NCI-H1436 treated with DMSO at 0.1 percent for 48 hours (cell line): Measurements from ENCODE around the gene KIRREL3.

ENCODE experiments used
- DNase-seq: peaks from one replicate; lab custom pipeline; 2025; lab: John Stamatoyannopoulos, UW

Gene KIRREL3

GRCh38 chr11:126573325-126573978 lies 427.1 kb downstream of the KIRREL3 start:
- no peak for DNase-seq

GRCh38 chr11:126570489-126570888 lies 430.1 kb downstream of the KIRREL3 start:
- no peak for DNase-seq

GRCh38 chr11:126567419-126567818 lies 433.2 kb downstream of the KIRREL3 start:
- DNase-seq, result no peak

GRCh38 chr11:126564566-126564965 lies 436.0 kb downstream of the KIRREL3 start:
- DNase-seq, result no peak

- DNase-seq, result no peak
Measured at GRCh38 chr11:126561327-126561893, 439.2 kb downstream of the KIRREL3 start.

GRCh38 chr11:126560221-126560620 lies 440.3 kb downstream of the KIRREL3 start:
- DNase-seq, result no peak

- no peak for DNase-seq
Measured at GRCh38 chr11:126548581-126549550, 451.7 kb downstream of the KIRREL3 start.

- DNase-seq, result no peak
Measured at GRCh38 chr11:126547691-126548090, 452.9 kb downstream of the KIRREL3 start.

- DNase-seq, result no peak
Measured at GRCh38 chr11:126547161-126547560, 453.4 kb downstream of the KIRREL3 start.

GRCh38 chr11:126546694-126547093 lies 453.9 kb downstream of the KIRREL3 start:
- DNase-seq, result no peak

GRCh38 chr11:126546191-126546590 lies 454.4 kb downstream of the KIRREL3 start:
- no peak for DNase-seq

GRCh38 chr11:126545057-126545555 lies 455.5 kb downstream of the KIRREL3 start:
- no peak for DNase-seq

GRCh38 chr11:126544108-126545056 lies 456.2 kb downstream of the KIRREL3 start:
- no peak for DNase-seq

GRCh38 chr11:126543691-126544090 lies 456.9 kb downstream of the KIRREL3 start:
- no peak for DNase-seq

GRCh38 chr11:126542334-126543015 lies 458.1 kb downstream of the KIRREL3 start:
- no peak for DNase-seq

- DNase-seq, result no peak
Measured at GRCh38 chr11:126538071-126538470, 462.5 kb downstream of the KIRREL3 start.

- no peak for DNase-seq
Measured at GRCh38 chr11:126537492-126537891, 463.1 kb downstream of the KIRREL3 start.

GRCh38 chr11:126534141-126534805 lies 466.3 kb downstream of the KIRREL3 start:
- DNase-seq, result no peak

- no peak for DNase-seq
Measured at GRCh38 chr11:126533560-126533959, 467.0 kb downstream of the KIRREL3 start.

- DNase-seq, result no peak
Measured at GRCh38 chr11:126530416-126530815, 470.2 kb downstream of the KIRREL3 start.
